Vagina (tissue), 2 donors: ENCODE measurements around the gene SACM1L. TPM values are rescaled to one million over a fixed set of nuclear protein-coding genes. Genes with fewer than 3 reads are reported as not detected.
"Not testable (repeated sequence)": the region's sequence is repeated elsewhere in the genome, so short reads cannot be mapped to it uniquely, and the experiment has no call there.

ENCODE experiments used
- DNase-seq, 2 donors: peaks; one replicate each; pipeline ENCODE4 v3.0.0-alpha.2; 2017; ENCODE audit errors: extremely low spot score in 2 of 2
- H3K27ac ChIP-seq: fragments of 200-600 bp; sonication (generic); one replicate; pipeline ENCODE4 v1.5.1; 2019
- H3K27me3 ChIP-seq: fragments of 200-600 bp; sonication (generic); one replicate; pipeline ENCODE4 v1.5.1; 2019
- H3K36me3 ChIP-seq, 2 donors: fragments of 200-600 bp; sonication (generic); one replicate each; pipeline ENCODE4 v1.5.1; 2017 to 2019
- H3K4me1 ChIP-seq: fragments of 200-600 bp; sonication (generic); one replicate; pipeline ENCODE4 v1.5.1; 2019
- H3K4me3 ChIP-seq, 2 donors: fragments of 200-600 bp; sonication (generic); 1 replicate in 1 of 2; 2 replicates in 1 of 2; pipeline ENCODE4 v1.5.1; 2016 to 2019
- H3K9me3 ChIP-seq: fragments of 200-600 bp; sonication (generic); one replicate; pipeline ENCODE4 v1.5.1; 2019
- POLR2A ChIP-seq, 2 donors: fragments of 450-650 bp; IDR thresholded peaks; one replicate each; pipeline ENCODE4 v1.6.1; 2017; ENCODE audit warnings: antibody characterized with exemption in 2 of 2, mild to moderate bottlenecking in 2 of 2, moderate library complexity in 2 of 2
- POLR2AphosphoS5 ChIP-seq, 2 donors: sonication (generic); formaldehyde crosslinking; IDR thresholded peaks; one replicate each; pipeline ENCODE4 v1.9.0; 2017; ENCODE audit warnings: antibody characterized with exemption in 2 of 2, mild to moderate bottlenecking in 2 of 2, low read depth in 1 of 2; ENCODE audit not compliant: insufficient read depth in 1 of 2
- intact Hi-C: fragments of 100-400 bp; cut with DNase I; formaldehyde crosslinking; loops from one replicate; pipeline ENCODE4 v1.15.1; 2023
- total RNA-seq: library from RNA; depleted of rRNA; stranded (reverse); fragments of >200 nt; gene quantifications from one replicate; pipeline ENCODE4 v1.2.3, GENCODE V29; 2016
- TF ChIP-seq, protein P1 (sequence below), 3 experiments: fragments of 450-650 bp in 2 of 3; fragments of 200-600 bp in 1 of 3; sonication (generic) in 1 of 3; IDR thresholded peaks; one replicate each; pipeline ENCODE4 v1.5.1; 2017 to 2019; ENCODE audit warnings: antibody characterized with exemption in 3 of 3, mild to moderate bottlenecking in 2 of 3, moderate library complexity in 2 of 3

SACM1L gene
- total RNA-seq, 1 donor from 2014 or later: 32.7 TPM

DNA sequence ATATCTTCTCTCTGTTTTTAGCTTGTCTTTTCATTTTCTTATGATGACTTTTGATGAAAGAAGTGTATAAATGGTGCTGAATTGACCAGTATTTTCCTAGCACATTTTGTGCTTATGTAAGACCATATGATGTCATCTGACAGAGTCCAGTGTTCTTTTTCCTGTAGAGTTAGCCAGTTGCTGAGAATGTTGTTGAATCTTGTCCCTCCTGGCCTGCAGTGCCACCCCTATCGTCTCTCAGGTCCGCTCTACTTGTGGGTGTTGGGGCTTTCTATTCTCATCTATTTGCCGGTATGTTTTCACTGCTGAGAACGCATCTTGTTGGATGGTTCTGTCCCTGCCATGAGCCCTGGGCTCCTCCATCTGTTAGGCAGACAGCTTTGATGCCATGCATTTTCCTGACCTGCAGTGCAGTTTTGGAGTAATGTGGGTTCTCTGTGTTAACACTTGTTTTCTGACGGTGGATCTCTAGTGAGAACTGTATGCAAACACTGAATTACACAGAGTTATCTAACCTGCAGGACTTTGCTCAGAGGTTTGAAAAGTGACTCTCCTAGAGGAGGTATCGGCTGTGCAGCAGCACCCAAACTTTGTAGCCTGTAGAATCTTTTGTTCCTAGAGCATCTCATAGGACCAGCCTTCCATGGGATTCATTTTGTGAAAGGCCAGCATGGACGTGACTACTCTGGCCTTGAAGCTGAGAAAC, 62.5 kb downstream of the SACM1L start:
- H3K9me3 ChIP-seq: no peaks in the 10 kb centered on the region
- DNase-seq: no peak
- intact Hi-C loops: no loop called here
- no peak overlapping the region for H3K27ac ChIP-seq
- no peak overlapping the region for H3K4me3 ChIP-seq
- H3K4me1 ChIP-seq: no peaks in the 10 kb centered on the region
- H3K36me3 ChIP-seq: peaks cover 0 to 11% of the 10 kb centered on the region in 2 donors
- no peaks in the 10 kb centered on the region for H3K27me3 ChIP-seq
- no peak for TF ChIP-seq POLR2AphosphoS5 (IDR thresholded peaks at IDR 0.05; ENCODE audit: insufficient read depth in 1 of 2, low read depth in 1 of 2)
- no peak for TF ChIP-seq POLR2A (IDR thresholded peaks at IDR 0.05)
- TF ChIP-seq, protein P1, sequence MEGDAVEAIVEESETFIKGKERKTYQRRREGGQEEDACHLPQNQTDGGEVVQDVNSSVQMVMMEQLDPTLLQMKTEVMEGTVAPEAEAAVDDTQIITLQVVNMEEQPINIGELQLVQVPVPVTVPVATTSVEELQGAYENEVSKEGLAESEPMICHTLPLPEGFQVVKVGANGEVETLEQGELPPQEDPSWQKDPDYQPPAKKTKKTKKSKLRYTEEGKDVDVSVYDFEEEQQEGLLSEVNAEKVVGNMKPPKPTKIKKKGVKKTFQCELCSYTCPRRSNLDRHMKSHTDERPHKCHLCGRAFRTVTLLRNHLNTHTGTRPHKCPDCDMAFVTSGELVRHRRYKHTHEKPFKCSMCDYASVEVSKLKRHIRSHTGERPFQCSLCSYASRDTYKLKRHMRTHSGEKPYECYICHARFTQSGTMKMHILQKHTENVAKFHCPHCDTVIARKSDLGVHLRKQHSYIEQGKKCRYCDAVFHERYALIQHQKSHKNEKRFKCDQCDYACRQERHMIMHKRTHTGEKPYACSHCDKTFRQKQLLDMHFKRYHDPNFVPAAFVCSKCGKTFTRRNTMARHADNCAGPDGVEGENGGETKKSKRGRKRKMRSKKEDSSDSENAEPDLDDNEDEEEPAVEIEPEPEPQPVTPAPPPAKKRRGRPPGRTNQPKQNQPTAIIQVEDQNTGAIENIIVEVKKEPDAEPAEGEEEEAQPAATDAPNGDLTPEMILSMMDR (IDR thresholded peaks at IDR 0.05): no peak

DNA sequence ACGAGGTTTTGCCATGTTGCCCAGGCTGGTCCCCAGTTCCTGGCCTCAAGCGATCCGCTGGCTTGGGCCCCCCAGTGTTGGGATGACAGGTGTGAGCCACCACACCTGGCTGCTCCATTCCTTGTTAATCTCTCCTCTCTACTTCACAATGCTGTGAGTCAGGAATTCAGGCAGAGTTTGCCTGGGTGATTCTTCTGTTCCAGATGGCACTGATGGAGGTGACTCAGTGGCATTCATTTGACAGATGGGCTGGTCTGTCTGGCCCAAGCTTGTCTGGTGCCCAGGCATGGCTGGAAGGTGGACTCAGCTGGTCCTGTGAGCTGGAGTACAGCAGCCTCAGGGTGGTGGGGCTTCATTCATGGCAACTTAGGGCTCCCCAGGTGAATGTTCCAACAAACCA, 63.9 kb downstream of the SACM1L start:
- no peak overlapping the region for H3K4me3 ChIP-seq
- no peaks in the 10 kb centered on the region for H3K4me1 ChIP-seq
- no peaks in the 10 kb centered on the region for H3K9me3 ChIP-seq
- intact Hi-C loops: no loop called here
- no peaks in the 10 kb centered on the region for H3K27me3 ChIP-seq
- H3K27ac ChIP-seq: no peak overlapping the region
- H3K36me3 ChIP-seq: no peaks in the 10 kb centered on the region
- no peak for DNase-seq
- TF ChIP-seq POLR2AphosphoS5 (IDR thresholded peaks at IDR 0.05; ENCODE audit: insufficient read depth in 1 of 2, low read depth in 1 of 2) (no peak), POLR2A (IDR thresholded peaks at IDR 0.05) (no peak)
- TF ChIP-seq, protein P1 (IDR thresholded peaks at IDR 0.05): no peak

- TF ChIP-seq POLR2AphosphoS5 (IDR thresholded peaks at IDR 0.05; ENCODE audit: insufficient read depth in 1 of 2, low read depth in 1 of 2) (no peak), POLR2A (IDR thresholded peaks at IDR 0.05) (no peak)
- TF ChIP-seq, protein P1 (IDR thresholded peaks at IDR 0.05): no peak
- no peaks in the 10 kb centered on the region for H3K4me1 ChIP-seq
- H3K9me3 ChIP-seq: no peaks in the 10 kb centered on the region
- intact Hi-C loops: no loop called here
- H3K36me3 ChIP-seq: no peaks in the 10 kb centered on the region
- H3K27me3 ChIP-seq: no peaks in the 10 kb centered on the region
- no peak overlapping the region for H3K27ac ChIP-seq
- no peak for DNase-seq
- no peak overlapping the region for H3K4me3 ChIP-seq
Measured at GRCh38 chr3:45754461-45754860, 65.3 kb downstream of the SACM1L start.

DNA sequence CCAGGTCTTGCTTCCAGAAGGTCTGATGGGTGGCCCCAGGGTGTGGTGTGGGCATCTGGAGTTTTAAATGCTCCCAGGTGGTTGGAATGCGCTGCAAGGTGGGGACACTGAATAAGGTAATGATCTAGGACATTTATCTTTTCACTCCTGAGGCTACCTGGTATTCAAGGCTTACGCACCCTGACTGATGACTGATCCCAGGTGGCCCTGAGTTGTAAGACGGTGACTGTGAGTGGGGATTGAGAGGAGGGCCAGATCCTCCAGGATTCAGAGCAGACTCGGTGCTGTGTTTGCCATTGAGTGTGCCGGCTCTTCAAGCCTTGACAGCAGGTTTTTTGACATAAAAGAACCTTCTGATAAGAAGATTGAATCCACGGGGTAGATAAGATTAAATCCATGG, 66.9 kb downstream of the SACM1L start:
- Histone ChIP-seq H3K4me3 (no peak overlapping the region), H3K4me1 (no peaks in the 10 kb centered on the region), H3K9me3 (no peaks in the 10 kb centered on the region), H3K27ac (no peak overlapping the region), H3K36me3 (no peaks in the 10 kb centered on the region), H3K27me3 (no peaks in the 10 kb centered on the region)
- intact Hi-C loops: no loop called here
- DNase-seq: no peak
- TF ChIP-seq, protein P1 (IDR thresholded peaks at IDR 0.05): no peak
- no peak for TF ChIP-seq POLR2AphosphoS5 (IDR thresholded peaks at IDR 0.05; ENCODE audit: insufficient read depth in 1 of 2, low read depth in 1 of 2)

- H3K9me3 ChIP-seq, DNase-seq, intact Hi-C loops, H3K36me3 ChIP-seq, H3K27ac ChIP-seq, H3K4me1 ChIP-seq, H3K27me3 ChIP-seq, H3K4me3 ChIP-seq: not testable (repeated sequence)
Measured at GRCh38 chr3:45757141-45757540, 67.9 kb downstream of the SACM1L start.
